ENCODE results near the gene HDGF. TPM values are rescaled to one million over a fixed set of nuclear protein-coding genes. Genes with fewer than 3 reads are reported as not detected.

HDGF gene
- total RNA-seq, 1 donor from 2014 or later, result 153 TPM

DNA sequence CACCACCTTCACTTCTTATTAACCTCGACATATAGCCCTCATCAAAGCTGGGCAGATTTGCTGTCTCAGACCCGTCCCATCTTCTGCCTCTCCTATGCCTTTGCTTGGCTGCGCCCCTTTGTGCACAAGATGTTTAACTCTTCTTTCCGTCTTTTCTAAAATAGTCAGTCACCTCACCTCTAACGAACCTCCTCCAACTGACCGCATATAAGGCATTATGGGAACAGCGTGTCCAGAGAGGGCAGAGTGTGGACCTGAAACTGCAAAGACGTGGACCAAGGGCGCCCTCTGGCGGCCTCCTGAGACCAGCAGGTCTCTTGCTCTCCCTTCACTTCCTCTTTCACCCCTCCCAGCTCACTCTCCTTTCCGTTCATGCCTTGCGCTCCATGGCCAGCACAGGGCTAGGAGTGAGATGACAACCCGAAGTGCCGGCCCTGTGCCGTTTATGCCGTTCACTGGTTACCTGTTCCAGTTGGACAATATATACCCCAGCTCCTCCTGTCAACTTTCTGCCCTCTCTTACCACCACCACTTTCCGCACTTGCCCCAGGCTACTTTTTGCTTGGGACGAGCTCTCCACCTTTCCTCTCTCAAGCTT, 25.7 kb downstream of the HDGF start:
- H3K27me3 ChIP-seq, result no peaks in the 10 kb centered on the region
- TF ChIP-seq, protein P1, sequence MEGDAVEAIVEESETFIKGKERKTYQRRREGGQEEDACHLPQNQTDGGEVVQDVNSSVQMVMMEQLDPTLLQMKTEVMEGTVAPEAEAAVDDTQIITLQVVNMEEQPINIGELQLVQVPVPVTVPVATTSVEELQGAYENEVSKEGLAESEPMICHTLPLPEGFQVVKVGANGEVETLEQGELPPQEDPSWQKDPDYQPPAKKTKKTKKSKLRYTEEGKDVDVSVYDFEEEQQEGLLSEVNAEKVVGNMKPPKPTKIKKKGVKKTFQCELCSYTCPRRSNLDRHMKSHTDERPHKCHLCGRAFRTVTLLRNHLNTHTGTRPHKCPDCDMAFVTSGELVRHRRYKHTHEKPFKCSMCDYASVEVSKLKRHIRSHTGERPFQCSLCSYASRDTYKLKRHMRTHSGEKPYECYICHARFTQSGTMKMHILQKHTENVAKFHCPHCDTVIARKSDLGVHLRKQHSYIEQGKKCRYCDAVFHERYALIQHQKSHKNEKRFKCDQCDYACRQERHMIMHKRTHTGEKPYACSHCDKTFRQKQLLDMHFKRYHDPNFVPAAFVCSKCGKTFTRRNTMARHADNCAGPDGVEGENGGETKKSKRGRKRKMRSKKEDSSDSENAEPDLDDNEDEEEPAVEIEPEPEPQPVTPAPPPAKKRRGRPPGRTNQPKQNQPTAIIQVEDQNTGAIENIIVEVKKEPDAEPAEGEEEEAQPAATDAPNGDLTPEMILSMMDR (IDR thresholded peaks at IDR 0.05), result peak; percentile 86 to 92 (median 92)
- no peaks in the 10 kb centered on the region for H3K9me3 ChIP-seq
- peaks cover 26 to 39% of the 10 kb centered on the region in 2 donors for H3K36me3 ChIP-seq
- intact Hi-C loops (cut with DNase I), result loop anchor here (1.0 to 5.0 kb wide), 3 partner anchors 36 to 268 kb away; no protein-coding TSS in a partner anchor
- peaks cover 24 to 35% of the 10 kb centered on the region in 2 donors for H3K4me1 ChIP-seq
- no peak overlapping the region for H3K27ac ChIP-seq
- peak; percentile 51 to 94 for DNase-seq (ENCODE audit: low spot score in 2 of 2)
- H3K4me3 ChIP-seq, result peak overlapping the region; percentile 82 to 84

DNA sequence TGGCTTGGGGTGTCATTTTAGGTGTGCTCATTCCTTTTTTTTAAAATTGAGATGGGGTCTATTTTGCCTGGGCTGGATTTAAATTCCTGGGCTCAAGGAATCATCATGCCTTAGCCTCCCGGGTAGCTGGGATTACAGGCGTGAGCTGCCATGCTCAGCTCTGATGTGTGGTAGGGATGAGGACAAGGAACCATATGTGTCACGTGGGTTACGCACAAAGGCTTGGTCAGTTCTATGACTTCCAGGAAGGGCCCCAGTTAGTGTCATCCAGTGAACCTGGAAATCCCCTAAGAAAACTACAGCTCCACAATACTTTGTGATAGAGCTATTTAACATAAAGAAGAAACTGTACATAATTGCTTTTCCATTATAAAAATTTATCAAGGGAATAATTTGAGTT, 29.9 kb downstream of the HDGF start:
- H3K36me3 ChIP-seq, result peaks cover 26 to 42% of the 10 kb centered on the region in 2 donors
- intact Hi-C loops (cut with DNase I), result no loop called here

DNA sequence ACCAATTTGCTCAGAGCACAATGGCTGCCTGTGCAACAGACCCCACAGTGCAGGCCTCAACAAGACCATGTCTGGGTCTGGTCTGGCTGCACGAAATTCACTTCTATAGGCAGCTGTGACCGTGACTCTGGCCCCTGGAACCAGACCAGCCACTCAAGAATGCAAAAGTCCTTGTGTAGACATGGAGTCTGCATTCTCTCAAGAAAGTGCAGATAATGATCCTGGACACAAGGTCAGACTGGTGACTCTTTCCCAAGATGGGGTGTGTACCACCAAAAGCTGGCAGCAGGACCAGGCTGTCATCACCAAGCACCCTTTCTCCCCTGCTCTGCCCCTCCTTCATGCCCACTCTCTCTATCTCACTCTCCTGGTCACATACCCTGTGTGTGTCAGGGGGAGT, 30.3 kb downstream of the HDGF start:
- TF ChIP-seq, protein P1 (IDR thresholded peaks at IDR 0.05), result no peak
- H3K27me3 ChIP-seq, result no peaks in the 10 kb centered on the region
- intact Hi-C loops (cut with DNase I), result no loop called here
- H3K4me1 ChIP-seq, result peaks cover 10 to 13% of the 10 kb centered on the region in 2 donors
- no peaks in the 10 kb centered on the region for H3K9me3 ChIP-seq
- no peak for DNase-seq (ENCODE audit: low spot score in 2 of 2)
- no peak overlapping the region for H3K4me3 ChIP-seq
- H3K27ac ChIP-seq, result no peak overlapping the region
- peaks cover 26 to 42% of the 10 kb centered on the region in 2 donors for H3K36me3 ChIP-seq

More for the DNA sequence above, 29.9 kb downstream of the HDGF start:
- no peaks in the 10 kb centered on the region for H3K9me3 ChIP-seq
- H3K4me3 ChIP-seq, result no peak overlapping the region
- TF ChIP-seq, protein P1 (IDR thresholded peaks at IDR 0.05), result no peak
- peaks cover 11 to 17% of the 10 kb centered on the region in 2 donors for H3K4me1 ChIP-seq
- no peaks in the 10 kb centered on the region for H3K27me3 ChIP-seq
- DNase-seq (ENCODE audit: low spot score in 2 of 2), result no peak
- H3K27ac ChIP-seq, result no peak overlapping the region

DNA sequence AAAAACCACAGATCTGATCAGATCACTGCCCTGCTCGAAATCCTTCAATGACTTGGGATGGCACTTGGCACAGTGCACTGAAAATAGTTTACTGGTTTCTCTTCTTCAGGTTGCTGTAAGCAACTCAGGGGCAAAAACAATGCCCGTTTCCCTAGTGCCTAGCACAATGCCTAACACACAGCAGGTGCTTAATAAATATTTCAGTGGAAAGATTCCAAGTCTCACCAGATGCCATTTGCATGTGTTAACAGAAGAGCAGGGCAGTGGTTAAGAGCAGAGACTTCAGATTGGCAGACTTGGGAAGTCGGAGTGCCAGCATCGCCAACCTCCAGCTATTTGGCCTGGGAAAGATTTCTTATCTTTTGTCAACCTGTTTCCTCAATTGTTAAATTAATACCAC, 34.1 kb downstream of the HDGF start:
- H3K9me3 ChIP-seq, result no peaks in the 10 kb centered on the region
- intact Hi-C loops (cut with DNase I), result no loop called here
- no peaks in the 10 kb centered on the region for H3K27me3 ChIP-seq
- no peaks in the 10 kb centered on the region for H3K4me1 ChIP-seq
- peaks cover 7 to 15% of the 10 kb centered on the region in 2 donors for H3K36me3 ChIP-seq
- TF ChIP-seq, protein P1 (IDR thresholded peaks at IDR 0.05), result no peak
- H3K4me3 ChIP-seq, result no peak overlapping the region
- DNase-seq (ENCODE audit: low spot score in 2 of 2), result no peak
- no peak overlapping the region for H3K27ac ChIP-seq

DNA sequence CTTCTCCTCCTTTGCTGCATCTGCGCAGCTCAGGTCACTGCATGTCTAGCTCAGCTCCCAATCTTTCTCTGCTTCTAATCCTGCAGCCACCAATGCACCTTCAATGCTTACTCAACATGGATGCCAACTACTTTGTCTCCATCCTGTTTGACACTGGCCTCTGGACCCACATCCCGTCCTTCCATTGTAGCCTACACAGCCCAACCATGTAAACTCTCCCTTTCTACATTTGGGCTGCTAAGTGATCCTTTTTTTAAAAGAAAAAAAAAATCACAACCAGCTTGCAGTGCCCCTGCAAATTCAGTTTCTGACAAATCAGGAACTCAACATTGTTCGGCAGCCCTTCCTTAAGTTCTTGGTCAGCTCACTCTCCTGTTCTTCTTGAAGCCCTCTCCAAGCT, 36.6 kb downstream of the HDGF start:
- no peak for DNase-seq (ENCODE audit: low spot score in 2 of 2)
- no peak overlapping the region for H3K27ac ChIP-seq
- no peaks in the 10 kb centered on the region for H3K9me3 ChIP-seq
- H3K4me3 ChIP-seq, result no peak overlapping the region
- intact Hi-C loops (cut with DNase I), result no loop called here
- H3K27me3 ChIP-seq, result no peaks in the 10 kb centered on the region
- TF ChIP-seq, protein P1 (IDR thresholded peaks at IDR 0.05), result no peak
- peaks cover 0 to 6% of the 10 kb centered on the region in 2 donors for H3K4me1 ChIP-seq
- H3K36me3 ChIP-seq, result no peaks in the 10 kb centered on the region
